Chondrocyte (in vitro differentiated cells): ENCODE measurements around the gene MMP24. TPM values are rescaled to one million over a fixed set of nuclear protein-coding genes. Genes with fewer than 3 reads are reported as not detected.
A peak's percentile ranks its signal among the peaks of the same experiment; 100 is the strongest.

Source experiments
- DNase-seq: peaks from one replicate; pipeline ENCODE4 v3.0.0; 2021; ENCODE audit warnings: mixed read lengths, low spot score
- H3K27ac Mint-ChIP-seq: one replicate; pipeline ENCODE4 v1.8.0; 2021; ENCODE audit warnings: mild to moderate bottlenecking, moderate library complexity, mixed read lengths; ENCODE audit not compliant: unreplicated experiment
- H3K27me3 Mint-ChIP-seq: 2 replicates; pipeline ENCODE4 v1.8.0; 2021; ENCODE audit warnings: low read depth, mixed read lengths
- H3K36me3 Mint-ChIP-seq: 2 replicates; pipeline ENCODE4 v1.8.0; 2021; ENCODE audit warnings: low read depth, mixed read lengths
- H3K4me1 Mint-ChIP-seq: 2 replicates; pipeline ENCODE4 v1.8.0; 2021; ENCODE audit warnings: low read depth, mild to moderate bottlenecking, mixed read lengths
- H3K4me3 Mint-ChIP-seq: one replicate; pipeline ENCODE4 v1.8.0; 2021; ENCODE audit warnings: mild to moderate bottlenecking, moderate library complexity, mixed read lengths; ENCODE audit not compliant: unreplicated experiment
- H3K9me3 Mint-ChIP-seq: 2 replicates; pipeline ENCODE4 v1.8.0; 2021; ENCODE audit warnings: low read depth, mixed read lengths
- CTCF ChIP-seq: fragments of 200-600 bp; sonication (generic); IDR thresholded peaks from 2 replicates; pipeline ENCODE4 v1.5.0; 2021; ENCODE audit warnings: antibody characterized with exemption, mild to moderate bottlenecking, moderate library complexity
- total RNA-seq: library from RNA; stranded (reverse); gene quantifications from 3 replicates; pipeline ENCODE4 v1.2.1, GENCODE V29; 2021

MMP24 gene
- total RNA-seq, 1 donor from 2014 or later: 2.4 TPM

GRCh38 chr20:35297740-35298139 is 71.2 kb downstream of the MMP24 start:
- Mint-ChIP-seq H3K27me3 (no peaks in the 10 kb centered on the region), H3K4me1 (peaks cover 17% of the 10 kb centered on the region), H3K36me3 (no peaks in the 10 kb centered on the region), H3K27ac (no peak overlapping the region), H3K4me3 (no peak overlapping the region), H3K9me3 (no peaks in the 10 kb centered on the region)
- no peak for TF ChIP-seq CTCF
- DNase-seq: peak; percentile 64

DNA sequence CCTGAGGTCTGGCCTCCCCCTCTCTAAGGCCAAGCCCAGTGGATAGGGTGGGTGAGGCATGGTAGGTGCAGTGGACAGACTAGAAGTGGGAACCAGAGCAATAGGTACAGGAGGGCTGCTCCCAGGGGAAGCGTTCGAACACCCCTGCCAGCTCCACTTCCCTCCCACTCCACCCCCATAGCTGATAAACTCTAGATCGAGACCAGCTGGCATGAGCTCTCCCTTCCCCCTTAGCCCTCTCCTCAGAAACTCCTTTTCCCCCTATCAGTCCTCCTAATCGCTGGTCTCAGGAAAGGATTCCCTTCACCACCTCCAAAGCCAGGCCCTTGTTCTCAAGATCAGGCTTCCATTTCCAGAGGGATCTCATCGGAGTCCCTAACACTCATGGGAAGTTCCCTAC is 71.8 kb downstream of the MMP24 start:
- Mint-ChIP-seq H3K4me1 (peaks cover 22% of the 10 kb centered on the region), H3K9me3 (no peaks in the 10 kb centered on the region), H3K36me3 (no peaks in the 10 kb centered on the region), H3K27me3 (no peaks in the 10 kb centered on the region), H3K4me3 (no peak overlapping the region), H3K27ac (no peak overlapping the region)
- no peak for TF ChIP-seq CTCF
- no peak for DNase-seq

GRCh38 chr20:35299780-35300179 is 73.3 kb downstream of the MMP24 start:
- no peaks in the 10 kb centered on the region for H3K9me3 Mint-ChIP-seq
- peaks cover 37% of the 10 kb centered on the region for H3K4me1 Mint-ChIP-seq
- H3K27ac Mint-ChIP-seq: no peak overlapping the region
- H3K27me3 Mint-ChIP-seq: no peaks in the 10 kb centered on the region
- H3K4me3 Mint-ChIP-seq: no peak overlapping the region
- no peak for TF ChIP-seq CTCF
- H3K36me3 Mint-ChIP-seq: no peaks in the 10 kb centered on the region
- peak; percentile 5 for DNase-seq

DNA sequence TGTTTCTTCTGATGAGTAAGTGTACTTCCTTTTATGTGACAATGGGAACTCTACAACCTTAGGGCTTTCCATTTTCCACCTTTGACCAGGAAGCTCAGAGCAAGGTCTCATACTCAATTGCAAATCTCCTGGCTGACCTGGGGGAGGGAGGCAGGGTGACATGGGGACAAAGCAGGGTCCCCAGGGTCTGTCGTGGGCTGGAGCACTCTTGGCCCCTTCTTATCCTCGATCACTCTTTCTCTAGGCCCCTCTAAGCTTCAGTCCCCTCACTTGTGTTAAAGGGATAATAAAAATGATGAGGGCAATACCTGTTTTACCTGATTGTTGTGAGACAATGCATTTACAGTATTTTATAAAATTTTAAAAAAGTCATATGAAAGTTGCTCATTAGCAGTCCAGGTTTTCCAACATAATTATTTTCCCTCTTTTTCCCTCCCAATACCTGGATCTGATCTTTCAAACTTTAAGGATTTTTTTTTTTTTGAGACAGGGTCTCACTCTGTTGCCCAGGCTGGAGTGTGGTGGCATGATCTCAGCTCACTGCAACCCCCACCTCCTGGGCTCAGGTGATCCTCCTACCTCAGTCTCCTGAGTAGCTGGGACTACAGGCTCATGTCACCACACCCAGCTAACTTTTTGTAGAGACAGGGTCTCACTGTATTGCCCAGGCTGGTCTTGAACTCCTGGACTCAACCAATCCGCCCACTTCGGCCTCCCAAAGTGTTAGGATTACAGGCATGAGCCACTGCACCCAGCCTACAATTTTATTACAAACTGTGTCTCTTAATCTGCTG is 74.2 kb downstream of the MMP24 start:
- Mint-ChIP-seq H3K4me1 (peaks cover 45% of the 10 kb centered on the region), H3K4me3 (no peak overlapping the region), H3K27me3 (no peaks in the 10 kb centered on the region), H3K9me3 (no peaks in the 10 kb centered on the region), H3K27ac (no peak overlapping the region), H3K36me3 (no peaks in the 10 kb centered on the region)
- no peak for TF ChIP-seq CTCF
- peak; percentile 21 for DNase-seq

DNA sequence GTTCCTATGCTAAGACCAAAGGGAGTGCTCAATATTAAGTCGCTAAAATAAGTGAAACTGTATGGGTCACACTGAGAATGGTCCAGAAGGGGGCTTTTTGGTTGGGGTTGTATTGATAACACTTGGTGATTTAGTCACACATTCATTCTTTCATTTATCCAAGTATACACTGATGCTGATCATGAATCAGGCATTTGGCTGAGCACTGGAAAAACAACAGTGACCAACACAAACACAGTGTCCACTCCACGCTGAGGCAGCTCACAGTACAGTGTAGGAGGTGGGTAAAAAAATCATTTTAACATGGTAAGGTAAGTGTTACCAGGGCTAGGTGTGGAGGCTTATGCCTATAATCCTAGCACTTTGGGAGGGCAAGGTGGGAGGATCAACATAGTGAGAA is 74.9 kb downstream of the MMP24 start:
- H3K27ac Mint-ChIP-seq: peak overlapping the region; percentile 91
- TF ChIP-seq CTCF: no peak
- H3K9me3 Mint-ChIP-seq: no peaks in the 10 kb centered on the region
- DNase-seq: no peak
- no peaks in the 10 kb centered on the region for H3K36me3 Mint-ChIP-seq
- H3K4me3 Mint-ChIP-seq: no peak overlapping the region
- no peaks in the 10 kb centered on the region for H3K27me3 Mint-ChIP-seq
- H3K4me1 Mint-ChIP-seq: peaks cover 53% of the 10 kb centered on the region
